IMR-90 (cell line): ENCODE data around the gene UPB1.

Experiments used
- BHLHE40 ChIP-seq: fragments of 150-350 bp; IDR thresholded peaks from 2 replicates; pipeline ENCODE4 v1.6.1; 2016; ENCODE audit warnings: mild to moderate bottlenecking, low read depth, low read length
- CEBPB ChIP-seq: IDR thresholded peaks from 2 replicates; pipeline ENCODE4 v1.6.1; 2012; ENCODE audit warnings: low read depth, low read length, improper control_type of control experiment
- CHD1 ChIP-seq: IDR thresholded peaks from 2 replicates; pipeline ENCODE4 v1.6.1; 2012; ENCODE audit warnings: low read depth, low read length, improper control_type of control experiment
- CTCF ChIP-seq: conservative IDR thresholded peaks from 2 replicates; pipeline ENCODE4 v1.5.1; 2012; ENCODE audit warnings: mild to moderate bottlenecking, low read depth, low read length, improper control_type of control experiment
- ELK1 ChIP-seq: fragments of 150-350 bp; IDR thresholded peaks from 2 replicates; pipeline ENCODE4 v1.6.1; 2016; ENCODE audit warnings: low read depth, mild to moderate bottlenecking, low read length, moderate library complexity, borderline replicate concordance
- FOS ChIP-seq: fragments of 150-350 bp; IDR thresholded peaks from 2 replicates; pipeline ENCODE4 v1.6.1; 2016; ENCODE audit warnings: low read depth, low read length
- MAZ ChIP-seq: IDR thresholded peaks from 2 replicates; pipeline ENCODE4 v1.6.1; 2012; ENCODE audit warnings: low read depth, mild to moderate bottlenecking, low read length, improper control_type of control experiment, moderate library complexity, borderline replicate concordance
- MXI1 ChIP-seq: IDR thresholded peaks from 2 replicates; pipeline ENCODE4 v1.6.1; 2012; ENCODE audit warnings: low read depth, mild to moderate bottlenecking, low read length, moderate library complexity, borderline replicate concordance
- POLR2A ChIP-seq: IDR thresholded peaks from 2 replicates; pipeline ENCODE4 v1.6.1; 2012; ENCODE audit warnings: mild to moderate bottlenecking, low read depth, low read length
- RAD21 ChIP-seq: IDR thresholded peaks from 2 replicates; pipeline ENCODE4 v1.6.1; 2012; ENCODE audit warnings: low read length, improper control_type of control experiment
- RCOR1 ChIP-seq: IDR thresholded peaks from 2 replicates; pipeline ENCODE4 v1.6.1; 2012; ENCODE audit warnings: mild to moderate bottlenecking, low read length, improper control_type of control experiment; ENCODE audit not compliant: insufficient replicate concordance
- RFX5 ChIP-seq: IDR thresholded peaks from 2 replicates; pipeline ENCODE4 v1.8.0; 2012; ENCODE audit warnings: low read depth, mild to moderate bottlenecking, low read length, moderate library complexity
- SMC3 ChIP-seq: fragments of 150-350 bp; IDR thresholded peaks from 2 replicates; pipeline ENCODE4 v1.6.1; 2016; ENCODE audit warnings: low read depth, mild to moderate bottlenecking, antibody characterized with exemption, low read length, moderate library complexity
- USF2 ChIP-seq: fragments of 150-350 bp; IDR thresholded peaks from 2 replicates; pipeline ENCODE4 v1.6.1; 2017; ENCODE audit warnings: mild to moderate bottlenecking, antibody characterized with exemption, low read length, low read depth

- TF ChIP-seq CTCF (no peak), POLR2A (no peak), USF2 (no peak), SMC3 (no peak), CEBPB (no peak), FOS (no peak), BHLHE40 (no peak), CHD1 (no peak), RCOR1 (no peak), MAZ (no peak), RFX5 (no peak), MXI1 (no peak), RAD21 (no peak), ELK1 (no peak)
These were observed 5.2 kb downstream of the UPB1 start for GRCh38 chr22:24500277-24500820.
